NT2/D1 (cell line): ENCODE results near the gene TBL1XR1.
"Not testable (repeated sequence)": the region's sequence is repeated elsewhere in the genome, so short reads cannot be mapped to it uniquely, and the experiment has no call there.

ENCODE experiments used
- DNase-seq: peaks from one replicate; pipeline ENCODE4 v3.0.0-alpha.2; 2011; ENCODE audit warnings: low read depth, low spot score
- H3K27me3 ChIP-seq: 2 replicates; pipeline ENCODE4 v1.6.0; 2011; ENCODE audit warnings: mild to moderate bottlenecking; ENCODE audit not compliant: insufficient read length, insufficient read depth
- H3K36me3 ChIP-seq: 2 replicates; pipeline ENCODE4 v1.6.1; 2011; ENCODE audit warnings: mild to moderate bottlenecking, low read length, mixed read lengths; ENCODE audit not compliant: insufficient read depth, insufficient read length
- H3K4me1 ChIP-seq: 2 replicates; pipeline ENCODE4 v1.5.1; 2011; ENCODE audit not compliant: insufficient read depth, insufficient read length
- H3K4me3 ChIP-seq: 2 replicates; pipeline ENCODE4 v1.5.1; 2011; ENCODE audit warnings: low read depth; ENCODE audit not compliant: insufficient read length
- H3K9ac ChIP-seq: 2 replicates; pipeline ENCODE4 v1.6.0; 2011; ENCODE audit warnings: low read depth; ENCODE audit not compliant: insufficient read length
- H3K9me3 ChIP-seq: 2 replicates; pipeline ENCODE4 v1.5.1; 2011; ENCODE audit warnings: mild to moderate bottlenecking, low read length; ENCODE audit not compliant: insufficient read depth
- SUZ12 ChIP-seq: IDR thresholded peaks from 2 replicates; pipeline ENCODE4 v1.6.1; 2011; ENCODE audit not compliant: insufficient read length, insufficient read depth; ENCODE audit errors: extremely low read depth
- YY1 ChIP-seq: IDR thresholded peaks from 2 replicates; pipeline ENCODE4 v1.6.1; 2011; ENCODE audit not compliant: insufficient read length, insufficient read depth
- ZNF274 ChIP-seq: IDR thresholded peaks from 2 replicates; pipeline ENCODE4 v1.6.1; 2011; ENCODE audit warnings: mild to moderate bottlenecking, low read depth, low read length

Gene TBL1XR1

DNA sequence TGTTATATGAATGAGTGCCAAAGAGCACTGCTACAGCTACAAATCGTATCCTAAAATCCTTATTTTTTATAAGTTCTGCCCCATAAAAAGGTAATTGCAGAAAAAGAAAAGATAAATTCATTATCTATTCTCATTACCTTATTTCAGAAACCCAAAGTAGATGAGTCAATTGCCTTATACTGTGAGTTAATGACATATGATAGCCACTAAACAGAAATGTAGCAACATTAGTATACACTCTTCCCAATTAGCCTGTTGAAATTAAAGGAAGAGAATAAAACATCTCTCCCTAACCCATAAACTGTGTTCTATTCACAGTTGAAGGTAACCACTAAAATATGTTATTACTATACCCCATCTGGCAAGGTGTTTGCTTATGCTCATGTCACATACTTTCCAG is 11.0 kb downstream of the TBL1XR1 start:
- DNase-seq, result no peak
- Histone ChIP-seq H3K4me1 (peaks cover 3% of the 10 kb centered on the region), H3K9ac (no peak overlapping the region), H3K36me3 (peaks cover 11% of the 10 kb centered on the region), H3K27me3 (no peaks in the 10 kb centered on the region), H3K9me3 (no peaks in the 10 kb centered on the region), H3K4me3 (no peak overlapping the region)
- TF ChIP-seq SUZ12 (no peak), YY1 (no peak), ZNF274 (no peak)

DNA sequence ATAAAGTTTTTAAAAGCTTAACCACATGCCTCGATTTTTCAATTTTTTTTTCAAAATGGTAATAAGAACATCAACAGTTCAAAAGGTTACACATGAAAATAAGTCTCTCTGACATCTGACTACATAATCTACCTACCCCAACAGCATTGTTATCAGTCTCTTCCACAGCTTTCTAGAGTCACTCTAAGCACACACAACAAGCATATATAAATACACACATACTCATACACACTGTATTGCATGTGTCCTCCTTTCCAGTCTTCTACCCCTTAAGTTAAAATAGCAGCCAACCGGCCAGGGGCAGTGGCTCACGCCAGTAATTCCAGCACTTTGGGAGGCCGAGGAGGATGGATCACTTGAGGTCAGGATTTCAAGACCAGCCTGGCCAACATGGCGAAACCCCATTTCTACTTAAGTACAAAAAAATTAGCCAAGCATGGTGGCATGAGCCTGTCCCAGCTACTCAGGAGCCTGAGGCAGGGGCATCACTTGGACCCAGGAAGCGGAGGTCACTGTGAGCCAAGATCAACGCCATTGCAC is 12.2 kb downstream of the TBL1XR1 start:
- TF ChIP-seq ZNF274 (no peak), YY1 (no peak), SUZ12 (no peak)
- Histone ChIP-seq H3K4me1 (peaks cover 6% of the 10 kb centered on the region), H3K27me3 (no peaks in the 10 kb centered on the region), H3K9ac (no peak overlapping the region), H3K9me3 (no peaks in the 10 kb centered on the region), H3K36me3 (peaks cover 11% of the 10 kb centered on the region), H3K4me3 (no peak overlapping the region)
- DNase-seq, result no peak

DNA sequence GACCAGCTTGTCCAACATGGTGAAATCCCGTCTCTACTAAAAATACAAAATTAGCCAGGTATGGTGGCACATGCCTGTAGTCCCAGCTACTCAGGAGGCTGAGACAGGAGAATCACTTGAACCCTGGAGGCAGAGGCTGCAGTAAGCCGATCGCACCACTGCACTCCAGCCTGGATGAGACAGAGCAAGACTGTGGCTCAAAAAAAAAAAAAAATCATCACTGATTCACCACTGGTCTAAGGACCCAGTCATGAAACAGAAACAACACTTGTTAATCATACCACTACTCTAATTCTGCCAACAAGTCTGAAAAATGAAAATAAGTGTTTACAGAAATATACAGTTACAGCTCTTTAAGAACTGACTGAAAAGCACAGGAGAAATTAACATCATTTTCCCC is 12.7 kb downstream of the TBL1XR1 start:
- peaks cover 11% of the 10 kb centered on the region for H3K36me3 ChIP-seq
- H3K4me1 ChIP-seq, H3K9ac ChIP-seq, H3K9me3 ChIP-seq, H3K4me3 ChIP-seq, DNase-seq, H3K27me3 ChIP-seq: not testable (repeated sequence)

DNA sequence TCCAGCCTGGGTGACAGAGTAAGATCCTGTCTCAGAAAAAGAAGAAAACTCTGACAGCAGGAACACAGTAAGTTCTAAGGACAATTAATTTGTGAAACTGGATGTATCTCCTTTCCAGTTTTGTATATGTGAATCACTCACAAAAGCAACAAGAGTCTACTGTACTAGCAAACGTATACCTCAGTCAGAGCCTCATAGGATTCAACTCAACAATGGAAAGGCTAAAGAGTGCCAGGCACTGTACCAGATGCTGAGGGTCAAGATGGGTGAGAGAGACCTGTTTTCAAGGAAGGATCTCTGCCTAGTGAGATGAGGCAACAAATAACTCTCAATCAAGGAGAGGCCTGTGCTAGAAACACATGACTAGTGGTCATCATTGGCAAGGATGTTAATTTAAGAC is 14.9 kb downstream of the TBL1XR1 start:
- DNase-seq, result no peak
- H3K36me3 ChIP-seq, result peaks cover 17% of the 10 kb centered on the region
- no peaks in the 10 kb centered on the region for H3K9me3 ChIP-seq
- TF ChIP-seq SUZ12 (no peak), YY1 (no peak), ZNF274 (no peak)
- no peak overlapping the region for H3K9ac ChIP-seq
- H3K27me3 ChIP-seq, result no peaks in the 10 kb centered on the region
- no peak overlapping the region for H3K4me3 ChIP-seq
- peaks cover 6% of the 10 kb centered on the region for H3K4me1 ChIP-seq

DNA sequence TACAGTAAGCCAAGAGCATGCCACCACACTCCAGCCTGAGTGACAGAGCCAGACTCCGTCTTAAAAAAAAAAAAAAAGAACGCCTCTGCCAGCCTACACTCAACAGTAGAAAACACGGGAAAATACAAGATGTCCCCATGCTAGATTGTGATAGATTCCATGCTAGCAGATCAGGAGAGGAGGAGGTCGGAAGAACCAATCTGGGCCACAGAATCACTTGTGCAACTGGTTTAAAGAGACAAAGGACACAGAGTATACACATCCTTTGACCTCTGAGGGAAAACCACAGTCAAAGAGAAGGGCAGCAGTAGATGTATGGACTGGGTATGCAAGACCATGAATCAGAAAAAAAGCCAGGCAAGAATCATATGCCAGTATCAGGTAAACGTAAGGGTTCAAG is 15.9 kb downstream of the TBL1XR1 start:
- Histone ChIP-seq H3K36me3 (peaks cover 22% of the 10 kb centered on the region), H3K4me1 (peaks cover 6% of the 10 kb centered on the region), H3K4me3 (no peak overlapping the region), H3K9me3 (no peaks in the 10 kb centered on the region), H3K27me3 (no peaks in the 10 kb centered on the region), H3K9ac (no peak overlapping the region)
- no peak for DNase-seq
- TF ChIP-seq ZNF274 (no peak), SUZ12 (no peak), YY1 (no peak)

DNA sequence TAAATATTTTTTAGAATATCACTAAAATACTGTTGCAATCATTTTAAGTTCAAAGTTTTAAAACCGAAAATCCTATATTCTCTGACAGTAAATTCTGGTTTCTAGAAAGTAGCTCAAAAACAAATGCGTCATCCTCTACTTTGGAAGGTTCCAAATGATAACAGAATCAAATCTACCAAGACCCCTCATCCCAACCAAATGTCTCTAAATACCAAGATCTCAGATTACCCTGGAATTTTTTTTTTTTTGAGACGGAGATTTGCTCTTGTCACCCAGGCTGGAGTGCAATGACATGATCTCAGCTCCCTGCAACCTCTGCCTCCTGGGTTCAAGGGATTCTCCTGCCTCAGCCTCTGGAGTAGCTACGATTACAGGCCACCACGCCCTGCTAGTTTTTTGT is 16.8 kb downstream of the TBL1XR1 start:
- no peak overlapping the region for H3K9ac ChIP-seq

DNA sequence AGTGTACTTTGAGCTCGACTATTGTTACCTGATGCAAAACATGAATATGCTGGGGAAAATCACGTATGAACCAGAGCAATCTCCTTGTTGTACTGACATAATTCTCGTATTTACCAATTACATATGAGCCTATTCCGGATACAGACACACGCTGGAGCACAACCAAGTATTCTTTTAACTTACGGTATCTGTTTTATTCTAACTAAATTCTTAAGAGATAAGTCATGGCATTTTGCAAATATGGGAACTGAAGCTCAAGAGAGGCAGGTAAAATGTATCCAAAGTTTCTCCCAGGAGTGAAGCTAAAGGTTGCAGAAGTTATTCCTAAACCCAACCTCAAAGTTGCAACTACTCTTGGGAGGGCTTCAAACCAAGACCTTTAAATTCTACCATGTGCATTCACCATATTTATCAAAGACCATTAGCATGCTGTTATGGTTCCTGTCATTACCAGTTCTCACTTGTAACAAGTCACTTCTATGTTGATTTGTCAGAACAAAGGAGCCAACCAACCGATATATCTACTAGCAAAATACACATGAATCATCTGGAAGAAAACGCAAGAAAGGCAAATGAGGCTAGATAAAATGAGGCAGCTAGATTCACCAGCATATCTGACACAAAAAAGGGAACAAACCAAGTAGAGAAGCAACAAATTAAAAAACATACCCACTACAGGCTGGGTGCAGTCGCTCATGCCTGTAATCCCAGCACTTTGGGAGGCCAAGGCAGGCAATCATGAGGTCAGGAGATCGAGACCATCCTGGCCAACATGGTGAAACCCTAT is 17.8 kb downstream of the TBL1XR1 start:
- Histone ChIP-seq H3K27me3 (no peaks in the 10 kb centered on the region), H3K36me3 (peaks cover 22% of the 10 kb centered on the region), H3K4me3 (no peak overlapping the region), H3K9ac (no peak overlapping the region), H3K9me3 (no peaks in the 10 kb centered on the region), H3K4me1 (peaks cover 9% of the 10 kb centered on the region)
- TF ChIP-seq SUZ12 (no peak), ZNF274 (no peak), YY1 (no peak)
- no peak for DNase-seq

More for the DNA sequence above, 16.8 kb downstream of the TBL1XR1 start:
- H3K9me3 ChIP-seq, result no peaks in the 10 kb centered on the region
- peaks cover 6% of the 10 kb centered on the region for H3K4me1 ChIP-seq
- peaks cover 22% of the 10 kb centered on the region for H3K36me3 ChIP-seq
- H3K27me3 ChIP-seq, result no peaks in the 10 kb centered on the region
- TF ChIP-seq YY1, result no peak
- no peak for TF ChIP-seq SUZ12
- TF ChIP-seq ZNF274, result no peak
- no peak for DNase-seq
- no peak overlapping the region for H3K4me3 ChIP-seq
